Liver (tissue), 9 donors: Measurements from ENCODE around the gene CACHD1. TPM values are rescaled to one million over a fixed set of nuclear protein-coding genes. Genes with fewer than 3 reads are reported as not detected.

Experiments used
- DNase-seq: peaks from one replicate; pipeline ENCODE4 v3.0.0-alpha.2; 2017; ENCODE audit warnings: low spot score
- H3K27ac ChIP-seq, 2 donors: one replicate each; pipeline ENCODE4 v1.7.0; 2013; ENCODE audit warnings: inconsistent platforms in 2 of 2, low read length in 2 of 2, control low read depth in 1 of 2, low read depth in 1 of 2, mild to moderate bottlenecking in 1 of 2
- H3K27me3 ChIP-seq, 4 donors: one replicate each; pipeline versions ENCODE4 v1.6.1 to v1.7.0; 2013; ENCODE audit warnings: low read length in 3 of 4, inconsistent platforms in 1 of 4, mild to moderate bottlenecking in 1 of 4, moderate library complexity in 1 of 4; ENCODE audit not compliant: control insufficient read depth in 4 of 4, insufficient read depth in 4 of 4
- H3K36me3 ChIP-seq, 4 donors: one replicate each; pipeline versions ENCODE4 v1.6.1 to v1.7.0; 2013; ENCODE audit warnings: low read length in 3 of 4, mild to moderate bottlenecking in 3 of 4, low read depth in 1 of 4, moderate library complexity in 1 of 4; ENCODE audit not compliant: control insufficient read depth in 4 of 4, insufficient read depth in 3 of 4
- H3K4me1 ChIP-seq, 4 donors: one replicate each; pipeline versions ENCODE4 v1.6.1 to v1.7.0; 2013; ENCODE audit warnings: low read length in 3 of 4, mild to moderate bottlenecking in 3 of 4, moderate library complexity in 1 of 4; ENCODE audit not compliant: control insufficient read depth in 4 of 4, insufficient read depth in 4 of 4
- H3K4me3 ChIP-seq, 3 donors: one replicate each; pipeline versions ENCODE4 v1.6.1 to v1.7.0; 2013; ENCODE audit warnings: low read length in 3 of 3, control low read depth in 1 of 3, low read depth in 1 of 3, mild to moderate bottlenecking in 1 of 3
- H3K9ac ChIP-seq, 2 donors: one replicate each; pipeline ENCODE4 v1.7.0; 2013; ENCODE audit warnings: low read length in 2 of 2, mild to moderate bottlenecking in 2 of 2, moderate library complexity in 2 of 2, control low read depth in 1 of 2, low read depth in 1 of 2
- H3K9me3 ChIP-seq, 4 donors: one replicate each; pipeline versions ENCODE4 v1.6.1 to v1.7.0; 2013; ENCODE audit warnings: low read length in 3 of 4; ENCODE audit not compliant: control insufficient read depth in 4 of 4
- CTCF ChIP-seq: fragments of 150-350 bp; IDR thresholded peaks from 2 replicates; pipeline ENCODE4 v1.5.1; 2017; ENCODE audit warnings: improper control_type of control experiment, low read depth, low read length; ENCODE audit not compliant: missing input control
- EGR1 ChIP-seq, 2 donors: IDR thresholded peaks; 2 replicates each; pipeline ENCODE4 v1.6.1; 2016 to 2018; ENCODE audit warnings: antibody characterized with exemption in 2 of 2, low read depth in 2 of 2
- FOXA1 ChIP-seq: IDR thresholded peaks from 2 replicates; pipeline ENCODE4 v1.6.1; 2016; ENCODE audit warnings: antibody characterized with exemption
- GABPA ChIP-seq, 2 donors: IDR thresholded peaks in 1 of 2; conservative IDR thresholded peaks in 1 of 2; 2 replicates each; pipeline ENCODE4 v1.6.1; 2016; ENCODE audit warnings: antibody characterized with exemption in 2 of 2, mild to moderate bottlenecking in 1 of 2, moderate library complexity in 1 of 2
- HNF4A ChIP-seq, 2 donors: conservative IDR thresholded peaks; 2 replicates each; pipeline ENCODE4 v1.6.1; 2016; ENCODE audit warnings: antibody characterized with exemption in 2 of 2, mild to moderate bottlenecking in 2 of 2
- HNF4G ChIP-seq: IDR thresholded peaks from 2 replicates; pipeline ENCODE4 v1.6.1; 2016; ENCODE audit warnings: antibody characterized with exemption
- NR2F2 ChIP-seq: IDR thresholded peaks from 2 replicates; pipeline ENCODE4 v1.6.1; 2016; ENCODE audit warnings: antibody characterized with exemption
- RAD21 ChIP-seq, 2 donors: IDR thresholded peaks; 2 replicates each; pipeline ENCODE4 v1.6.1; 2016; ENCODE audit warnings: antibody characterized with exemption in 2 of 2, mild to moderate bottlenecking in 2 of 2
- REST ChIP-seq: IDR thresholded peaks from 2 replicates; pipeline ENCODE4 v1.6.1; 2016; ENCODE audit warnings: antibody characterized with exemption, mild to moderate bottlenecking
- RXRA ChIP-seq, 2 donors: IDR thresholded peaks; 2 replicates each; pipeline ENCODE4 v1.6.1; 2017 to 2018; ENCODE audit warnings: antibody characterized with exemption in 2 of 2, mild to moderate bottlenecking in 1 of 2
- SP1 ChIP-seq: IDR thresholded peaks from 2 replicates; pipeline ENCODE4 v1.6.1; 2018; ENCODE audit warnings: antibody characterized with exemption, mild to moderate bottlenecking
- TAF1 ChIP-seq: conservative IDR thresholded peaks from 2 replicates; pipeline ENCODE4 v1.6.1; 2016; ENCODE audit warnings: antibody characterized with exemption, mild to moderate bottlenecking
- YY1 ChIP-seq: IDR thresholded peaks from 2 replicates; pipeline ENCODE4 v1.6.1; 2016; ENCODE audit warnings: antibody characterized with exemption, mild to moderate bottlenecking
- ZBTB33 ChIP-seq: IDR thresholded peaks from 2 replicates; pipeline ENCODE4 v1.6.1; 2016; ENCODE audit warnings: antibody characterized with exemption
- WGBS: extraction: QIAGEN DNeasy Blood & Tissue Kit; methylation state at CpG from one replicate; pipeline ENCODE4 v1.1.7; 2013; 5-methylcytosine and 5-hydroxymethylcytosine counted together
- polyA plus RNA-seq, 2 donors: library from polyadenylated mRNA; stranded (reverse) in 1 of 2; unstranded in 1 of 2; fragments of 200-250 nt in 1 of 2; fragments of >200 nt in 1 of 2; fragmentation: Nextera tagmentation in 1 of 2; extraction: Ambion mirVana in 1 of 2; gene quantifications; one replicate each; pipeline versions ENCODE4 v1.2.1 to v1.2.3, GENCODE V29; 2013 to 2015
- total RNA-seq, 2 donors: library from RNA; depleted of rRNA; stranded (reverse); fragments of >200 nt; gene quantifications; one replicate each; pipeline ENCODE4 v1.2.3, GENCODE V29; 2014
- TF ChIP-seq, protein P1 (sequence below): IDR thresholded peaks from 2 replicates; pipeline ENCODE4 v1.6.1; 2016; ENCODE audit warnings: antibody characterized with exemption
- TF ChIP-seq, protein P2 (sequence below): IDR thresholded peaks from 2 replicates; pipeline ENCODE4 v1.6.1; 2016; ENCODE audit warnings: antibody characterized with exemption
- donor health status: healthy.
- donor health status: healthy.
- donor health status: healthy.
- donor health status: healthy.
- donor health status: healthy.

Gene CACHD1
- total and polyA plus RNA-seq, 4 donors = 0.68 to 4.2 (median 2.3) TPM

- Histone ChIP-seq H3K27ac (no peak overlapping the region), H3K27me3 (no peaks in the 10 kb centered on the region), H3K4me1 (peaks cover 0 to 4% (median 2%) of the 10 kb centered on the region in 4 donors), H3K9me3 (no peaks in the 10 kb centered on the region), H3K36me3 (no peaks in the 10 kb centered on the region), H3K9ac (no peak overlapping the region), H3K4me3 (no peak overlapping the region)
- DNase-seq = no peak
- 66% methylated on average over 4 of the region's 4 CpGs for WGBS
- no peak for TF ChIP-seq NR2F2
- TF ChIP-seq FOXA1 = no peak
- no peak for TF ChIP-seq HNF4G
- no peak for TF ChIP-seq RXRA (IDR thresholded peaks at IDR 0.05)
- no peak for TF ChIP-seq HNF4A (conservative IDR thresholded peaks at IDR 0.05)
- no peak for TF ChIP-seq REST
- no peak for TF ChIP-seq YY1
- TF ChIP-seq ZBTB33 = no peak
- no peak for TF ChIP-seq TAF1
- TF ChIP-seq, protein P1, sequence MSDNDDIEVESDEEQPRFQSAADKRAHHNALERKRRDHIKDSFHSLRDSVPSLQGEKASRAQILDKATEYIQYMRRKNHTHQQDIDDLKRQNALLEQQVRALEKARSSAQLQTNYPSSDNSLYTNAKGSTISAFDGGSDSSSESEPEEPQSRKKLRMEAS = no peak
- no peak for TF ChIP-seq SP1
- TF ChIP-seq, protein P2, sequence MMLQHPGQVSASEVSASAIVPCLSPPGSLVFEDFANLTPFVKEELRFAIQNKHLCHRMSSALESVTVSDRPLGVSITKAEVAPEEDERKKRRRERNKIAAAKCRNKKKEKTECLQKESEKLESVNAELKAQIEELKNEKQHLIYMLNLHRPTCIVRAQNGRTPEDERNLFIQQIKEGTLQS = no peak
- TF ChIP-seq CTCF = no peak
- TF ChIP-seq GABPA (IDR thresholded peaks at IDR 0.05 in 1 of 2, conservative IDR thresholded peaks at IDR 0.05 in 1 of 2) = no peak
Measured at GRCh38 chr1:64550946-64551605, 81.1 kb downstream of the CACHD1 start.

DNA sequence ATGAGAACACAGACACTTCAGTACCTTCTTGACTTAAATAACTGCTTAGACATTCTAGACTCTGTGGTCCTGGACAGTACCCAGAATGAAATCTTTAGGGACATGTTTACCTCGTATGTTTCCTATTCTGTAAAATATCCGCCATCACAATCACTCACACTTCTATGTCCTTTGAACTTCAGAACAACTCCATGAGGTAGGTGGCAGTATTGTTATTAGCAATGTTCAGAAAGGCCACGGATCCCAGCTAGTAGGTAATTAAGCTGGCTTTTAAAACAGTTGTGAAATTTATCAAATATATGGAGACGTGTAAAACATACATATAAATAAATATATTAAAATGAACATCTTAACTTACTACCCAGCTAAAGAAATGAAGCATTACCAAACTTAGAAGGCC lies 83.4 kb downstream of the CACHD1 start:
- H3K27ac ChIP-seq = no peak overlapping the region
- H3K4me3 ChIP-seq = no peak overlapping the region
- no peaks in the 10 kb centered on the region for H3K9me3 ChIP-seq
- DNase-seq = no peak
- H3K36me3 ChIP-seq = no peaks in the 10 kb centered on the region
- 90% methylated on average over 4 of the region's 4 CpGs for WGBS
- no peak overlapping the region for H3K9ac ChIP-seq
- TF ChIP-seq GABPA (IDR thresholded peaks at IDR 0.05 in 1 of 2, conservative IDR thresholded peaks at IDR 0.05 in 1 of 2) (no peak), HNF4A (conservative IDR thresholded peaks at IDR 0.05) (no peak), EGR1 (IDR thresholded peaks at IDR 0.05; ENCODE audit: low read depth in 2 of 2) (no peak), RAD21 (IDR thresholded peaks at IDR 0.05) (no peak), HNF4G (no peak), CTCF (no peak), TAF1 (no peak), YY1 (no peak)
- TF ChIP-seq, protein P2 = no peak
- TF ChIP-seq, protein P1 = no peak
- no peaks in the 10 kb centered on the region for H3K27me3 ChIP-seq
- H3K4me1 ChIP-seq = peaks cover 0 to 4% (median 2%) of the 10 kb centered on the region in 4 donors
